MM.1S (cell line): Measurements from ENCODE around the gene PNKD.

Source experiments
- DNase-seq: peaks from one replicate; pipeline ENCODE4 v3.0.0-alpha.2; 2015
- H2AFZ ChIP-seq: fragments of 300-600 bp; sonication (generic); 2 replicates; pipeline ENCODE4 v1.6.0; 2016; ENCODE audit warnings: antibody characterized with exemption, low read length
- H3F3A ChIP-seq: fragments of 300-600 bp; sonication (generic); 2 replicates; pipeline ENCODE4 v1.6.1; 2016; ENCODE audit warnings: mild to moderate bottlenecking, antibody characterized with exemption, low read length, moderate library complexity, mixed read lengths; ENCODE audit not compliant: insufficient read depth
- H3K27ac ChIP-seq: fragments of 300-600 bp; sonication (generic); 2 replicates; pipeline ENCODE4 v1.5.1; 2016; ENCODE audit warnings: mild to moderate bottlenecking, low read length
- H3K27me3 ChIP-seq: fragments of 300-600 bp; sonication (generic); replicated peaks from 2 replicates; pipeline ENCODE4 v1.6.0; 2016; ENCODE audit warnings: low read length; ENCODE audit not compliant: insufficient read depth
- H3K36me3 ChIP-seq: fragments of 300-600 bp; sonication (generic); replicated peaks from 2 replicates; pipeline ENCODE4 v1.6.1; 2016; ENCODE audit warnings: mild to moderate bottlenecking, low read length, mixed read lengths; ENCODE audit not compliant: insufficient read depth
- H3K4me1 ChIP-seq: fragments of 300-600 bp; sonication (generic); 2 replicates; pipeline ENCODE4 v1.6.1; 2016; ENCODE audit warnings: low read length, mixed read lengths
- H3K4me2 ChIP-seq: fragments of 300-600 bp; sonication (generic); 2 replicates; pipeline ENCODE4 v1.6.0; 2016; ENCODE audit warnings: low read depth, low read length
- H3K4me3 ChIP-seq: fragments of 300-600 bp; sonication (generic); 2 replicates; pipeline ENCODE4 v1.5.1; 2016; ENCODE audit warnings: low read length, mixed read lengths
- H3K79me2 ChIP-seq: fragments of 300-600 bp; sonication (generic); 2 replicates; pipeline ENCODE4 v1.6.1; 2016; ENCODE audit warnings: mixed run types, low read length, mixed read lengths
- H3K9ac ChIP-seq: fragments of 300-600 bp; sonication (generic); 2 replicates; pipeline ENCODE4 v1.6.1; 2016; ENCODE audit warnings: low read length, mixed read lengths
- H3K9me2 ChIP-seq: fragments of 300-600 bp; sonication (generic); replicated peaks from 2 replicates; pipeline ENCODE4 v1.6.1; 2016; ENCODE audit warnings: mild to moderate bottlenecking, low read length, mixed read lengths; ENCODE audit not compliant: insufficient read depth
- H3K9me3 ChIP-seq: fragments of 300-600 bp; sonication (generic); replicated peaks from 2 replicates; pipeline ENCODE4 v1.6.1; 2016; ENCODE audit warnings: mild to moderate bottlenecking, low read length, mixed read lengths; ENCODE audit not compliant: insufficient read depth
- H4K20me1 ChIP-seq: fragments of 300-600 bp; sonication (generic); 2 replicates; pipeline ENCODE4 v1.6.1; 2016; ENCODE audit warnings: mild to moderate bottlenecking, low read length, moderate library complexity, mixed read lengths; ENCODE audit not compliant: insufficient read depth
- EZH2 ChIP-seq: fragments of 300-600 bp; sonication (generic); optimal IDR thresholded peaks from 2 replicates; pipeline ENCODE3; 2017; ENCODE audit warnings: low read depth, mild to moderate bottlenecking, antibody characterized with exemption, low read length, mixed read lengths
- EZH2phosphoT487 ChIP-seq: fragments of 300-600 bp; sonication (generic); IDR thresholded peaks from 2 replicates; pipeline ENCODE4 v1.6.1; 2018; ENCODE audit warnings: antibody characterized with exemption, low read length
- TF ChIP-seq, protein P1 (sequence below): fragments of 300-600 bp; sonication (generic); IDR thresholded peaks from 2 replicates; pipeline ENCODE4 v1.5.1; 2016; ENCODE audit warnings: antibody characterized with exemption, low read length, mixed read lengths

PNKD gene

DNA sequence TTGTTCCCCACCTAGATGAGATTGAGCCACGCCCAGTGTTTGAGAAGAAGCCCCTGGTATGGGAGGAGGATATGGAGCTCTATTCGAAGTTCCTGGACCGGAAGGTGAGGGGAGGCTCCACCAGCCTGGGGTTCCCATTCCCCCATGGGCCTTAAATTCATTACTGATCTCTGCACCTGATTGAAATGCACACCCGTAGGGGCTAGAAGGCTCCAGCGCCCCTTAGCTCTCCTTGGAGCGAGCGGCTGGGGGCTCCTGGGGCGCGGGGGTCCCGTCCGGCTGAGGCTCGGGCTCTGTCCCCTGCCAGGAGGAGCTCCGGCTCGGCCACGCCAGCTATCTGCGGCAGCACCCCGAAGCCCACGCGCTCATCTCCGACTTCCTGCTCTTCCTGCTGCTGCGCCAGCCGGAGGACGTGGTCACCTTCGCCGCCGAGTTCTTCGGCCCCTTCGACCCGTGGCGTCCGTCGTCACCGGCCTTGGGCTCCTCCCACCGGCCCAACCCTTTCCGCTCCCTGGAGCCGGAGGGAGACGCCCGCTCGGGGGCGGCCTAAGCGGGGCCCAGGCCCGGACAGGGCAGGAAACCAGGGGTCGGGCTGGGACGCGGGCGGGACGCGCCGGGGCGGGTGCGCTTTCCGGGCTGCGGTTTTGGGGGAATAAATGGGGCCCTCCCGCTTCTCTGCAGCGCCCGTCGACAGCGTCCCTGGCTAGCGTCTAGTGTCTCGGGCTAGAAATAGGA lies 97.3 kb downstream of the PNKD start:
- DNase-seq = peak; percentile 66
- no peaks in the 10 kb centered on the region for H3K27me3 ChIP-seq
- peak overlapping the region; percentile 64 for H3K4me3 ChIP-seq
- H3K27ac ChIP-seq = no peak overlapping the region
- H3K36me3 ChIP-seq = no peaks in the 10 kb centered on the region
- H3K9ac ChIP-seq = peak overlapping the region; percentile 54; the same call in 1 of the 2 replicates
- no peaks in the 10 kb centered on the region for H3K4me1 ChIP-seq
- H3K9me3 ChIP-seq = no peaks in the 10 kb centered on the region
- no peaks in the 10 kb centered on the region for H4K20me1 ChIP-seq
- peak overlapping the region; percentile 88 for H3K4me2 ChIP-seq
- H3F3A ChIP-seq = peaks cover 4% of the 10 kb centered on the region; the same call in 1 of the 2 replicates
- H3K9me2 ChIP-seq = no peaks in the 10 kb centered on the region
- peak overlapping the region; percentile 96 for H2AFZ ChIP-seq
- no peaks in the 10 kb centered on the region for H3K79me2 ChIP-seq
- TF ChIP-seq EZH2phosphoT487 (no peak), EZH2 (no peak)
- TF ChIP-seq, protein P1, sequence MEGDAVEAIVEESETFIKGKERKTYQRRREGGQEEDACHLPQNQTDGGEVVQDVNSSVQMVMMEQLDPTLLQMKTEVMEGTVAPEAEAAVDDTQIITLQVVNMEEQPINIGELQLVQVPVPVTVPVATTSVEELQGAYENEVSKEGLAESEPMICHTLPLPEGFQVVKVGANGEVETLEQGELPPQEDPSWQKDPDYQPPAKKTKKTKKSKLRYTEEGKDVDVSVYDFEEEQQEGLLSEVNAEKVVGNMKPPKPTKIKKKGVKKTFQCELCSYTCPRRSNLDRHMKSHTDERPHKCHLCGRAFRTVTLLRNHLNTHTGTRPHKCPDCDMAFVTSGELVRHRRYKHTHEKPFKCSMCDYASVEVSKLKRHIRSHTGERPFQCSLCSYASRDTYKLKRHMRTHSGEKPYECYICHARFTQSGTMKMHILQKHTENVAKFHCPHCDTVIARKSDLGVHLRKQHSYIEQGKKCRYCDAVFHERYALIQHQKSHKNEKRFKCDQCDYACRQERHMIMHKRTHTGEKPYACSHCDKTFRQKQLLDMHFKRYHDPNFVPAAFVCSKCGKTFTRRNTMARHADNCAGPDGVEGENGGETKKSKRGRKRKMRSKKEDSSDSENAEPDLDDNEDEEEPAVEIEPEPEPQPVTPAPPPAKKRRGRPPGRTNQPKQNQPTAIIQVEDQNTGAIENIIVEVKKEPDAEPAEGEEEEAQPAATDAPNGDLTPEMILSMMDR = no peak; the same call in 1 of the 2 replicates

DNA sequence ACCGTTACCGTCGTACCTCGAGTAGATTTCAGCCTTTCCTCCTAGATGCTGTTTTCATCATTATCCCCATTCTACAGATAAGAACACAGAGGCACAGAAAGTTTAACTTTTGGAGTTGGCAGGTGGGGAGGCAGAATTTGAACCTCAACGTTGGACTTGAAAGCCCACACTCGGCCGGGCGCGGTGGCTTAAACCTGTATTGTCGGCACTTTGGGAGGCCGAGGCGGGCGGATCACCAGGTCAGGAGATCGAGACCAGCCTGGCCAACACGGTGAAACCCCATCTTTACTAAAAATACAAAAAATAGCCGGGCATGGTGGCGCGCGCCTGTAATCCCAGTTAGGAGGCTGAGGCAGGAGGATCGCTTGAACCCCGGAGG lies 97.8 kb downstream of the PNKD start:
- Histone ChIP-seq H3K79me2 (no peaks in the 10 kb centered on the region), H3F3A (peaks cover 4% of the 10 kb centered on the region; the same call in 1 of the 2 replicates), H3K27ac (no peak overlapping the region), H3K9me2 (no peaks in the 10 kb centered on the region), H2AFZ (peak overlapping the region; percentile 96), H3K4me2 (peak overlapping the region; percentile 88), H3K36me3 (no peaks in the 10 kb centered on the region), H3K27me3 (no peaks in the 10 kb centered on the region), H4K20me1 (no peaks in the 10 kb centered on the region), H3K4me3 (peak overlapping the region; percentile 64), H3K4me1 (no peaks in the 10 kb centered on the region), H3K9me3 (no peaks in the 10 kb centered on the region), H3K9ac (peak overlapping the region; percentile 54; the same call in 1 of the 2 replicates)
- TF ChIP-seq, protein P1 = no peak
- TF ChIP-seq EZH2 (no peak), EZH2phosphoT487 (no peak)
- DNase-seq = no peak

DNA sequence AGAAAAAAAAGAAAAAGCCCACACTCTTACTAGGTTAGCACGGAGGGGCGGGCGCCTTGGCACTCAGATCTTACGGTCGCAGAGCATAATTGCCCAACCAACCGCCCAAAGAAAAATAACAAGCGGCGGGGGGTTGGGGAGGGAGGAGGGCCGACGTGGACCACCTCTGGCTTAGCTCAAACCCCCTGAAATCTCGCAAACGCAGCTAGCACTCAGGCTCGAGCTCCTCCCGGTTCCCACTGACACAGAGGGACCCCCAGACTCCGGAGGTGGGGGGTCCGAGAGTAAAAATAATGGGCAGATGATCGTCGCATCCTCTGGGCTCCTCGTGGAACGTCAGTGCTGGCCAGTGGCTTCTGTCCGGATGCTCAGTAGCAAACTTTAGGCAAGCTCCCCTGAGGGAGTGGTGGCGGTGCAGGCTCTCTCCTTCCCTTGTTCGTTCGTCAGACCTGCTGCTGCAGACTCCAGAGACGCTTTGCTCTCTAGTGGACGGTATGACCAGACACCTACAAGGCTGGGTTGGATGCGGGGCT lies 98.4 kb downstream of the PNKD start:
- no peaks in the 10 kb centered on the region for H3K9me2 ChIP-seq
- H4K20me1 ChIP-seq = no peaks in the 10 kb centered on the region
- H3K4me2 ChIP-seq = no peak overlapping the region
- H3K79me2 ChIP-seq = no peaks in the 10 kb centered on the region
- no peaks in the 10 kb centered on the region for H3K27me3 ChIP-seq
- no peak overlapping the region for H2AFZ ChIP-seq
- no peaks in the 10 kb centered on the region for H3K9me3 ChIP-seq
- H3K9ac ChIP-seq = no peak overlapping the region
- no peak overlapping the region for H3K27ac ChIP-seq
- no peaks in the 10 kb centered on the region for H3K36me3 ChIP-seq
- H3K4me3 ChIP-seq = no peak overlapping the region
- TF ChIP-seq EZH2phosphoT487 = no peak
- no peak for TF ChIP-seq EZH2
- TF ChIP-seq, protein P1 = no peak
- no peak for DNase-seq
- H3K4me1 ChIP-seq = no peaks in the 10 kb centered on the region
- H3F3A ChIP-seq = peaks cover 4% of the 10 kb centered on the region; the same call in 1 of the 2 replicates
